Effector memory CD4-positive, alpha-beta T cell (primary cell): ENCODE data around the gene EEA1.

Source experiments
- DNase-seq, 3 donors: peaks; one replicate each; pipeline ENCODE4 v3.0.0-alpha.2; 2020
- H3K27ac ChIP-seq: 2 replicates; pipeline ENCODE4 v1.7.0; 2013; ENCODE audit warnings: mild to moderate bottlenecking, low read length, moderate library complexity; ENCODE audit not compliant: insufficient read depth, poor library complexity, severe bottlenecking
- H3K27me3 ChIP-seq: replicated peaks from 2 replicates; pipeline ENCODE4 v1.7.0; 2013; ENCODE audit warnings: mild to moderate bottlenecking, low read length; ENCODE audit not compliant: insufficient read depth, control insufficient read depth, poor library complexity, severe bottlenecking
- H3K36me3 ChIP-seq: 2 replicates; pipeline ENCODE4 v1.7.0; 2013; ENCODE audit warnings: mild to moderate bottlenecking, low read length, moderate library complexity; ENCODE audit not compliant: control insufficient read depth, insufficient read depth
- H3K4me1 ChIP-seq: 2 replicates; pipeline ENCODE4 v1.7.0; 2013; ENCODE audit warnings: low read length, mild to moderate bottlenecking; ENCODE audit not compliant: control insufficient read depth, insufficient read depth, poor library complexity, severe bottlenecking
- H3K4me3 ChIP-seq: 2 replicates; pipeline ENCODE4 v1.7.0; 2013; ENCODE audit warnings: low read length, low read depth, mild to moderate bottlenecking; ENCODE audit not compliant: insufficient read depth, poor library complexity, severe bottlenecking
- H3K9me3 ChIP-seq: 2 replicates; pipeline ENCODE4 v1.7.0; 2013; ENCODE audit warnings: mild to moderate bottlenecking, low read length, moderate library complexity; ENCODE audit not compliant: control insufficient read depth

The EEA1 gene

GRCh38 chr12:92899386-92900001, 29.6 kb downstream of the EEA1 start:
- DNase-seq = no peak
- Histone ChIP-seq H3K9me3 (no peaks in the 10 kb centered on the region), H3K27ac (no peak overlapping the region), H3K27me3 (no peaks in the 10 kb centered on the region), H3K36me3 (no peaks in the 10 kb centered on the region), H3K4me3 (no peak overlapping the region), H3K4me1 (no peaks in the 10 kb centered on the region)

GRCh38 chr12:92898755-92899154, 30.3 kb downstream of the EEA1 start:
- H3K9me3 ChIP-seq = no peaks in the 10 kb centered on the region
- H3K27ac ChIP-seq = no peak overlapping the region
- no peak for DNase-seq
- no peaks in the 10 kb centered on the region for H3K27me3 ChIP-seq
- H3K36me3 ChIP-seq = no peaks in the 10 kb centered on the region
- H3K4me1 ChIP-seq = no peaks in the 10 kb centered on the region
- no peak overlapping the region for H3K4me3 ChIP-seq

- Histone ChIP-seq H3K4me3 (no peak overlapping the region), H3K4me1 (no peaks in the 10 kb centered on the region), H3K27me3 (no peaks in the 10 kb centered on the region), H3K9me3 (no peaks in the 10 kb centered on the region), H3K36me3 (no peaks in the 10 kb centered on the region), H3K27ac (no peak overlapping the region)
- DNase-seq = no peak
Measured at GRCh38 chr12:92897844-92898243, 31.3 kb downstream of the EEA1 start.

GRCh38 chr12:92890601-92891106, 38.4 kb downstream of the EEA1 start:
- DNase-seq = no peak

GRCh38 chr12:92886131-92886530, 43.0 kb downstream of the EEA1 start:
- H3K36me3 ChIP-seq = peaks cover 11% of the 10 kb centered on the region
- no peak for DNase-seq
- no peaks in the 10 kb centered on the region for H3K27me3 ChIP-seq
- H3K4me1 ChIP-seq = no peaks in the 10 kb centered on the region
- H3K9me3 ChIP-seq = no peaks in the 10 kb centered on the region
- H3K4me3 ChIP-seq = no peak overlapping the region
- H3K27ac ChIP-seq = no peak overlapping the region

More at GRCh38 chr12:92890601-92891106, 38.4 kb downstream of the EEA1 start:
- Histone ChIP-seq H3K36me3 (peaks cover 14% of the 10 kb centered on the region), H3K27me3 (no peaks in the 10 kb centered on the region), H3K27ac (no peak overlapping the region), H3K9me3 (no peaks in the 10 kb centered on the region), H3K4me3 (no peak overlapping the region), H3K4me1 (no peaks in the 10 kb centered on the region)

GRCh38 chr12:92879698-92880322, 49.3 kb downstream of the EEA1 start:
- Histone ChIP-seq H3K27me3 (no peaks in the 10 kb centered on the region), H3K4me1 (no peaks in the 10 kb centered on the region), H3K9me3 (no peaks in the 10 kb centered on the region), H3K36me3 (peaks cover 8% of the 10 kb centered on the region), H3K27ac (no peak overlapping the region), H3K4me3 (no peak overlapping the region)
- DNase-seq = no peak

DNA sequence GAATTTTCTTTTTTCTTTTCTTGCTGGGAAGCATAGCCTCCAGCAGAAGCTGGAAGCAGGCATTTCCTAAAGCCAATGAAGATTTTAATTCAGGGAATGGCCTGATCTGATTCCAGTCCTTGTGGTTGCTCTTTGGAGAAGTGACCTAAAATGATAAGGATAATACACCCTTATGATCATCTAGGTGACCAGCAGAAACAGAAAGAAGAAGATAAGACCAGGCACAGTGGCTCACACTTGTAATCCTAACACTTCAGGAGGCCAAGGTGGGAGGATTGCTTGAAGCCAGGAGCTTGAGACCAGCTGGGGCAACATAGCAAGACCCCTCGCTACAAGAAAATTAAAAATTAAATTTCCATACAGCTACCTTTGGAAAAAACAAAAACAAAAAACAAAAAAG, 51.2 kb downstream of the EEA1 start:
- no peaks in the 10 kb centered on the region for H3K9me3 ChIP-seq
- DNase-seq = no peak
- H3K27me3 ChIP-seq = no peaks in the 10 kb centered on the region
- no peak overlapping the region for H3K4me3 ChIP-seq
- H3K4me1 ChIP-seq = no peaks in the 10 kb centered on the region
- peaks cover 8% of the 10 kb centered on the region for H3K36me3 ChIP-seq
- no peak overlapping the region for H3K27ac ChIP-seq

- Histone ChIP-seq H3K36me3 (peaks cover 8% of the 10 kb centered on the region), H3K27me3 (no peaks in the 10 kb centered on the region), H3K4me3 (no peak overlapping the region), H3K9me3 (no peaks in the 10 kb centered on the region), H3K27ac (no peak overlapping the region), H3K4me1 (no peaks in the 10 kb centered on the region)
- DNase-seq = no peak
Measured at GRCh38 chr12:92876496-92876895, 52.6 kb downstream of the EEA1 start.

- H3K36me3 ChIP-seq = no peaks in the 10 kb centered on the region
- no peak overlapping the region for H3K27ac ChIP-seq
- H3K27me3 ChIP-seq = no peaks in the 10 kb centered on the region
- H3K4me1 ChIP-seq = no peaks in the 10 kb centered on the region
- H3K9me3 ChIP-seq = no peaks in the 10 kb centered on the region
- DNase-seq = no peak
- H3K4me3 ChIP-seq = no peak overlapping the region
Measured at GRCh38 chr12:92871116-92871515, 58.0 kb downstream of the EEA1 start.

- Histone ChIP-seq H3K4me3 (no peak overlapping the region), H3K36me3 (peaks cover 3% of the 10 kb centered on the region), H3K4me1 (no peaks in the 10 kb centered on the region), H3K9me3 (no peaks in the 10 kb centered on the region), H3K27ac (no peak overlapping the region), H3K27me3 (no peaks in the 10 kb centered on the region)
- no peak for DNase-seq
Measured at GRCh38 chr12:92866418-92866817, 62.7 kb downstream of the EEA1 start.
